Keratinocyte (primary cell): ENCODE measurements around the gene PRLR.

ENCODE experiments used
- CTCF ChIP-seq, 3 experiments: IDR thresholded peaks in 1 of 3; conservative IDR thresholded peaks in 1 of 3; optimal IDR thresholded peaks in 1 of 3; 2 replicates in 2 of 3; 3 replicates in 1 of 3; pipeline versions ENCODE3 to v1.5.1; 2011; ENCODE audit warnings: low read length in 3 of 3, mild to moderate bottlenecking in 3 of 3, moderate library complexity in 2 of 3, control low read depth in 1 of 3, inconsistent platforms in 1 of 3; ENCODE audit not compliant: insufficient read depth in 2 of 3; ENCODE audit errors: extremely low read depth in 1 of 3
- EZH2 ChIP-seq: IDR thresholded peaks from one replicate; pipeline ENCODE4 v1.6.1; 2012; ENCODE audit warnings: inconsistent platforms, mild to moderate bottlenecking, low read length, moderate library complexity

DNA sequence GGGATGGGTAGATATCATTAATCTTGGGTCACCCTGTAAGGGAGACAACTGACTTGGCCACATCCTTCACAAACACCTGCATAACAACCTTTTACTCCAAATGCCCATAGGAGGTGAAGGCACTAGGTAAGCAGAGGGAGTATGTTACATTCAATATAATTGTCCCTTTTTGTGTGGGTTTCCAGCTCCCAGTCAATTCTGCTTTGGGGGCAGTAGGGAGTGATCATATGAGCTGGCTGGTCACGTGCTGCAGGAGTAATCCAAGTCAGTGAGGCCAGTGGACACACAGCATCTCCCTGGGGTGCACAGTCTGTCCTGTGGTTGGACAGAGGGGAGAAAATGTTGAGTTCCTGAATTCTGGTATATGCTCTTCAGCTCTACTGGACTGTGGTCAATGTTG lies 181.4 kb downstream of the PRLR start:
- TF ChIP-seq CTCF (optimal IDR thresholded peaks at IDR 0.05 in 1 of 3, IDR thresholded peaks at IDR 0.05 in 1 of 3, conservative IDR thresholded peaks at IDR 0.05 in 1 of 3; ENCODE audit: extremely low read depth in 1 of 3, insufficient read depth in 2 of 3, low read length in 3 of 3) (no peak), EZH2 (no peak)
